Heart left ventricle (tissue), 13 donors: ENCODE results near the gene GNMT.

ENCODE experiments used
- CTCF ChIP-seq, 12 donors: fragments of 200-600 bp; sonication (generic) in 4 of 12; IDR thresholded peaks; one replicate each; pipeline versions ENCODE4 v1.5.0 to v1.8.0; 2018 to 2022; ENCODE audit warnings: antibody characterized with exemption in 12 of 12, mild to moderate bottlenecking in 5 of 12
- POLR2A ChIP-seq, 2 donors: fragments of 450-650 bp; IDR thresholded peaks; one replicate each; pipeline ENCODE4 v1.6.1; 2017; ENCODE audit warnings: antibody characterized with exemption in 2 of 2, mild to moderate bottlenecking in 2 of 2, moderate library complexity in 2 of 2
- donor health status: ischemic (EF 13 %, LVEDD 7.1; RV severe dilation, severe dysfunction).
- donor health status: DM: no; HTN: yes; CAD: no.
- donor health status: DM: no; HTN: no; CAD: no.
- donor health status: ischemic (EF 25% LVEDD 6.9; RV normal size, moderate dysfunction).
- donor health status: ischemic (EF 25% LVEDD 5.7; RV mildly dilated, moderate dysfunction).
- donor health status: ischemic (EF 35%, LVEDD 5.7; RV mildly dilated, moderate dysfunction).
- donor health status: nonischemic (EF 11% LVEDD 7.7; RV severe dilation, severe dysfunction).
- donor health status: DM: yes; HTN: yes; CAD: no.
- donor health status: PGD.
- donor health status: ischemic (EF 29% LVEDD 5.4; RV normal size, mild dysfunction).
- donor health status: nonischemic (EF 23%, LVEDD 6.1; RV moderate dilation, normal function).

- TF ChIP-seq CTCF (IDR thresholded peaks at IDR 0.05): no peak
- no peak for TF ChIP-seq POLR2A (IDR thresholded peaks at IDR 0.05)
These were observed 20.8 kb upstream of the GNMT start for GRCh38 chr6:42939810-42940167.
